Sigmoid colon (tissue), 7 donors: Measurements from ENCODE around the gene C2orf81. TPM values are rescaled to one million over a fixed set of nuclear protein-coding genes. Genes with fewer than 3 reads are reported as not detected.

ENCODE experiments used
- DNase-seq: peaks from one replicate; pipeline ENCODE4 v3.0.0-alpha.2; 2019
- H3K27ac ChIP-seq, 4 donors: fragments of 200-600 bp; sonication (generic); one replicate each; pipeline ENCODE4 v1.5.1; 2016 to 2019; ENCODE audit warnings: mild to moderate bottlenecking in 1 of 4
- H3K27me3 ChIP-seq, 3 donors: fragments of 200-600 bp; sonication (generic); one replicate each; pipeline ENCODE4 v1.5.1; 2019; ENCODE audit warnings: mild to moderate bottlenecking in 1 of 3
- H3K36me3 ChIP-seq, 4 donors: fragments of 200-600 bp; sonication (generic); one replicate each; pipeline ENCODE4 v1.5.1; 2016 to 2019
- H3K4me1 ChIP-seq, 4 donors: fragments of 200-600 bp; sonication (generic); one replicate each; pipeline ENCODE4 v1.5.1; 2017 to 2019
- H3K4me3 ChIP-seq, 4 donors: fragments of 200-600 bp; sonication (generic); one replicate each; pipeline ENCODE4 v1.5.1; 2017 to 2019; ENCODE audit warnings: mild to moderate bottlenecking in 2 of 4, moderate library complexity in 1 of 4
- H3K9me3 ChIP-seq, 4 donors: fragments of 200-600 bp in 3 of 4; sonication (generic) in 3 of 4; one replicate each; pipeline versions ENCODE4 v1.5.1 to v1.6.1; 2013 to 2019
- EP300 ChIP-seq, 4 donors: sonication (generic); formaldehyde crosslinking; IDR thresholded peaks; one replicate each; pipeline ENCODE4 v1.6.1; 2017; ENCODE audit warnings: antibody characterized with exemption in 4 of 4
- POLR2A ChIP-seq, 2 donors: fragments of 450-650 bp; IDR thresholded peaks; one replicate each; pipeline ENCODE4 v1.6.1; 2016; ENCODE audit warnings: antibody characterized with exemption in 2 of 2, mild to moderate bottlenecking in 2 of 2, moderate library complexity in 2 of 2
- POLR2AphosphoS5 ChIP-seq, 4 donors: sonication (generic); formaldehyde crosslinking; IDR thresholded peaks; one replicate each; pipeline ENCODE4 v1.6.1; 2017; ENCODE audit warnings: antibody characterized with exemption in 4 of 4
- WGBS, 2 donors: extraction: QIAGEN DNeasy Blood & Tissue Kit; methylation state at CpG; one replicate each; pipeline ENCODE4 v1.1.7; 2013; 5-methylcytosine and 5-hydroxymethylcytosine counted together
- intact Hi-C: fragments of 100-400 bp; cut with DNase I; formaldehyde crosslinking; loops from one replicate; pipeline ENCODE4 v1.15.1; 2023
- polyA plus RNA-seq, 3 donors: library from polyadenylated mRNA; stranded (reverse); fragments of 200-250 nt; gene quantifications; one replicate each; pipeline ENCODE4 v1.2.3, GENCODE V29; 2013
- total RNA-seq, 4 donors: library from RNA; depleted of rRNA; stranded (reverse); fragments of >200 nt; gene quantifications; one replicate each; pipeline ENCODE4 v1.1.0, GENCODE V29; 2016
- TF ChIP-seq, protein P1 (sequence below), 4 experiments: fragments of 450-650 bp in 3 of 4; fragments of 200-600 bp in 1 of 4; IDR thresholded peaks; one replicate each; pipeline ENCODE4 v1.5.1; 2016 to 2019; ENCODE audit warnings: antibody characterized with exemption in 4 of 4, mild to moderate bottlenecking in 3 of 4, moderate library complexity in 2 of 4
- donor health status: healthy with polysubstance abuse.
- donor health status: Bipolar disorder and iron deficiency.
- donor health status: healthy.

C2orf81 gene
- total and polyA plus RNA-seq, 7 donors: 0.46 to 2.2 (median 1.9) TPM; not detected in 1

DNA sequence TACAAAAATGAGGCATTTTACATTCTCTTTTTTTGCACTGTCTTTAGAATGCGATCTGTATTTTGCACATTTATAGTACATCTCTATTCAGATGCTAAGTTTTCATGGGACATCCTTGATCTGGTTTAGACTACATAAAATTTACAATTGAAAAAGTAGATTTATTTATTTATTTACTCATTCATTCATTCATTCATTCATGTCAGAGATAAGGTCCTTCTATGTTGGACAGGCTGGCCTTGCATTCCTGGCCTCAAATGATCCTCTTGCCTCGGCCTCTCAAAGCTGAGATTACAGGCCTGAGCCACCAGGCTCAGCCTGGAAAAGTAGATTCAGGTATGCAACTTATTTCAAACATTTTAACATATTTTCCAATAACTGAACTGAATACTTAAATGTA is 25.3 kb downstream of the C2orf81 start:
- no peak for DNase-seq
- TF ChIP-seq POLR2AphosphoS5 (IDR thresholded peaks at IDR 0.05): no peak
- TF ChIP-seq, protein P1, sequence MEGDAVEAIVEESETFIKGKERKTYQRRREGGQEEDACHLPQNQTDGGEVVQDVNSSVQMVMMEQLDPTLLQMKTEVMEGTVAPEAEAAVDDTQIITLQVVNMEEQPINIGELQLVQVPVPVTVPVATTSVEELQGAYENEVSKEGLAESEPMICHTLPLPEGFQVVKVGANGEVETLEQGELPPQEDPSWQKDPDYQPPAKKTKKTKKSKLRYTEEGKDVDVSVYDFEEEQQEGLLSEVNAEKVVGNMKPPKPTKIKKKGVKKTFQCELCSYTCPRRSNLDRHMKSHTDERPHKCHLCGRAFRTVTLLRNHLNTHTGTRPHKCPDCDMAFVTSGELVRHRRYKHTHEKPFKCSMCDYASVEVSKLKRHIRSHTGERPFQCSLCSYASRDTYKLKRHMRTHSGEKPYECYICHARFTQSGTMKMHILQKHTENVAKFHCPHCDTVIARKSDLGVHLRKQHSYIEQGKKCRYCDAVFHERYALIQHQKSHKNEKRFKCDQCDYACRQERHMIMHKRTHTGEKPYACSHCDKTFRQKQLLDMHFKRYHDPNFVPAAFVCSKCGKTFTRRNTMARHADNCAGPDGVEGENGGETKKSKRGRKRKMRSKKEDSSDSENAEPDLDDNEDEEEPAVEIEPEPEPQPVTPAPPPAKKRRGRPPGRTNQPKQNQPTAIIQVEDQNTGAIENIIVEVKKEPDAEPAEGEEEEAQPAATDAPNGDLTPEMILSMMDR (IDR thresholded peaks at IDR 0.05): no peak
- no peak for TF ChIP-seq POLR2A (IDR thresholded peaks at IDR 0.05)
- TF ChIP-seq EP300 (IDR thresholded peaks at IDR 0.05): no peak
- WGBS, 2 donors: 95 to 96% methylated on average over 2 of the region's 2 CpGs
- Histone ChIP-seq H3K9me3 (no peaks in the 10 kb centered on the region), H3K4me1 (peaks cover 0 to 6% (median 3%) of the 10 kb centered on the region in 4 donors), H3K36me3 (no peaks in the 10 kb centered on the region), H3K27ac (no peak overlapping the region), H3K4me3 (no peak overlapping the region), H3K27me3 (no peaks in the 10 kb centered on the region)
- intact Hi-C loops: loop anchor here (10.0 kb wide), 1 partner anchor 141 kb away; no protein-coding TSS in a partner anchor

DNA sequence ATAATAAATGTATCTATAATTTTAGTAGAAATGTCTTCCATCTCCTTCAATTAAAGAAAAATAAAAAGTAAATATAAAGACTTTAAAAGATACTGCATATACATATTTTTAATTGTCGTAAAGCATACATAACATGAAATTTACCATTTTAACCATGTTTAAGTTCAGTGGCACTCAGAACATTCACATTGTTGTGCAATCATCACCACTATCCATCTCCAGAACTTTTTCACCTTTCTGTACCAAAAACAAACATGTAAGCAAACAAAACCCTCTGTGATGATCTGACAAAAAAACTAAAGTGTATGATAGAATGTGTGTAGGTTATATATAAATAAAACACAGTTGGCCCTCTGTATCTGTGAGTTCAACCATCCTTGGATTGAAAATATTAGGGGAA is 27.9 kb downstream of the C2orf81 start:
- DNase-seq: no peak
- Histone ChIP-seq H3K4me1 (peaks cover 0 to 32% (median 25%) of the 10 kb centered on the region in 4 donors), H3K4me3 (no peak overlapping the region), H3K27ac (no peak overlapping the region), H3K27me3 (no peaks in the 10 kb centered on the region), H3K36me3 (no peaks in the 10 kb centered on the region), H3K9me3 (no peaks in the 10 kb centered on the region)
- intact Hi-C loops: loop anchor here (10.0 kb wide), 1 partner anchor 139 kb away; no protein-coding TSS in a partner anchor
- TF ChIP-seq POLR2A (IDR thresholded peaks at IDR 0.05): no peak
- 96 to 99% methylated on average over 1 of the region's 1 CpG for WGBS, 2 donors

DNA sequence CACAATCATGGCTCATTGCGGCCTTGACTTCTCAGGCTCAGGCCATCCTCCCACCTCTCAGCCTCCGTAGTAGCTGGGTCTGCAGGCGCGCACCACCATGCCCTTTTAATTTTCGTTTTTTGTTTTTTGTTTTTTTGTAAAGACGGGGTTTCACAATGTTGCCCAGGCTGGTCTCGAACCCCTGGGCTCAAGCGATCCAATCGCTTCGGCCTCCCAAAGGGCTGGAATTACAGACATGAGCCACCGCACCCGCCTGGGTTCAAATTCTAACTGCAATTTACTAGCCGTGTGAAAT is 29.0 kb downstream of the C2orf81 start:
- Histone ChIP-seq H3K36me3 (no peaks in the 10 kb centered on the region), H3K27ac (peak overlapping the region in 2 of 4 donors; percentile 90 to 92), H3K4me1 (peaks cover 0 to 43% (median 36%) of the 10 kb centered on the region in 4 donors), H3K9me3 (no peaks in the 10 kb centered on the region), H3K27me3 (no peaks in the 10 kb centered on the region), H3K4me3 (peak overlapping the region in 3 of 4 donors; percentile 94 to 99 (median 95))
- WGBS, 2 donors: 43 to 73% methylated on average over 13 of the region's 13 CpGs
- intact Hi-C loops: loop anchor here (10.0 kb wide), 1 partner anchor 138 kb away; no protein-coding TSS in a partner anchor
- DNase-seq: no peak
- TF ChIP-seq POLR2A (IDR thresholded peaks at IDR 0.05): no peak
- TF ChIP-seq, protein P1 (IDR thresholded peaks at IDR 0.05): no peak
- no peak for TF ChIP-seq POLR2AphosphoS5 (IDR thresholded peaks at IDR 0.05)
- no peak for TF ChIP-seq EP300 (IDR thresholded peaks at IDR 0.05)

DNA sequence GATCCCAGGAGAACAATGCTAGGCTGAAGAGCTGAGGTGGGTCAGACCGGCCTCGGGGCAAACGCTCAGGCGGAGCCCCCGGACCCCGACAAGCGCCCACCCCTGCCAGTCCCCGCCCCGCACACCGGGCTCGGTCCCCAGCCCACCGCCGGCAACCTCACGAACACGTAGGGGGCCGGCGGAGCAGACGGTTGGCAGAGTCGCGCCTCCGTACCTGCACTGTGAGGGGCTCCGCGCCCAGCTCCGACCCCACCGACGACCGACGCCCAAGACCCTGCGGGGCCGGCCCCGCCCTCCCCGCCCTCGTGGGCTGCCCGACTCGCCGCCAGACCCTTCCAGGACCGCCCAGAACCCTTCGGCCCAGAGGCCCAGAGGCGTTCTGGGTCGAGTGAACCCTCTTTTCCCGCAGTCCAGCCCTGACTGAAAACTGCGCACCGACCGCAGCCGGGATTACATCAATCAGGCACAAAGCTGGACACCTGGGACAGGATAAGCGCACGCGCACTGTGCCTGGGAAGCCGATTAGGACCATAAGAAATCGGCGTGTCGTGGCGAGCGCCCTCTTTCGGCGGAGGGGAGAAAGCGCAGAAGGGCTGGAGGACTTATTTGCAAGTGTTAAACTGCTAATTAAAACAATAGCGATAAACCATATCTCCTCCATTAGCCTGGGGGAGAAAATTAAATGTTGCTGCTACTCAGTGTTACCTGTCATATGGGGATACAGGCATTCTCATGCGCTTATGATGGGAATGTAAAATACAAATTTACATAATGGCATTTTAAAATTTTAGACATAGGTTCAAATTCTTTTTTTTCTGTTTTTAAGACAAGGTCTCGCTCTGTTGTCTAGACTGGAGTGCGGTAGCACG is 29.6 kb downstream of the C2orf81 start:
- no peaks in the 10 kb centered on the region for H3K27me3 ChIP-seq
- H3K27ac ChIP-seq: peak overlapping the region; percentile 90 to 96 (median 93)
- H3K4me3 ChIP-seq: peak overlapping the region; percentile 94 to 99 (median 96)
- intact Hi-C loops: loop anchor here (10.0 kb wide), 1 partner anchor 137 kb away; no protein-coding TSS in a partner anchor
- DNase-seq: peak; percentile 96
- no peak for TF ChIP-seq EP300 (IDR thresholded peaks at IDR 0.05)
- peak in 1 of 2 donors; percentile 14 for TF ChIP-seq POLR2A (IDR thresholded peaks at IDR 0.05)
- TF ChIP-seq, protein P1 (IDR thresholded peaks at IDR 0.05): peak; percentile 88 to 96 (median 94)
- peak in 3 of 4 donors; percentile 67 to 78 (median 78) for TF ChIP-seq POLR2AphosphoS5 (IDR thresholded peaks at IDR 0.05)
- no peaks in the 10 kb centered on the region for H3K36me3 ChIP-seq
- H3K4me1 ChIP-seq: peaks cover 0 to 48% (median 39%) of the 10 kb centered on the region in 4 donors
- WGBS, 2 donors: 1 to 2% methylated on average over 62 of the region's 62 CpGs
- no peaks in the 10 kb centered on the region for H3K9me3 ChIP-seq

DNA sequence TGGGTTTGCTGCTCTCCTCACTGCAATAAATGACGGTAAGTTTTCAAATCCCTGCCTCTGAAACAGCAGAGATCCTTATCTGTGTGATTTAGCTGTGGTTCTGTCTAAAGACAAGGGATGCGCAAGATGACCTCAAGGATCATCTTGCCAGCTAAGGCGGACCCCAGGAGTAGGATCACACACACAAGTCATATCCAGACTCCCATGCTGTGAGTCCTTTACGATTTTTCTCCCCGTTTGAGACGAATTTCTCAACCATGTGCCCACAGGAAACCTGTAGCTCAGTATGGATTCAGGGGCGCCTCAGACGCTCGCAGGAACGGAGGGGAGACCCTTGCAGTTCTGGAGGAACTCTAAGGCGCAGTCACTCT is 30.2 kb downstream of the C2orf81 start:
- Histone ChIP-seq H3K9me3 (no peaks in the 10 kb centered on the region), H3K36me3 (no peaks in the 10 kb centered on the region), H3K4me1 (peaks cover 0 to 54% (median 39%) of the 10 kb centered on the region in 4 donors), H3K4me3 (peak overlapping the region; percentile 94 to 99 (median 96)), H3K27me3 (no peaks in the 10 kb centered on the region), H3K27ac (peak overlapping the region; percentile 90 to 96 (median 93))
- 0 to 1% methylated on average over 11 of the region's 11 CpGs for WGBS, 2 donors
- DNase-seq: no peak
- intact Hi-C loops: loop anchor here (10.0 kb wide), 1 partner anchor 136 kb away; no protein-coding TSS in a partner anchor
- TF ChIP-seq POLR2AphosphoS5 (IDR thresholded peaks at IDR 0.05) (no peak), EP300 (IDR thresholded peaks at IDR 0.05) (no peak), POLR2A (IDR thresholded peaks at IDR 0.05) (no peak)
- TF ChIP-seq, protein P1 (IDR thresholded peaks at IDR 0.05): no peak
